ENCODE measurements around the gene MRLN.
"Not testable (repeated sequence)": the region's sequence is repeated elsewhere in the genome, so short reads cannot be mapped to it uniquely, and the experiment has no call there.

MRLN gene

DNA sequence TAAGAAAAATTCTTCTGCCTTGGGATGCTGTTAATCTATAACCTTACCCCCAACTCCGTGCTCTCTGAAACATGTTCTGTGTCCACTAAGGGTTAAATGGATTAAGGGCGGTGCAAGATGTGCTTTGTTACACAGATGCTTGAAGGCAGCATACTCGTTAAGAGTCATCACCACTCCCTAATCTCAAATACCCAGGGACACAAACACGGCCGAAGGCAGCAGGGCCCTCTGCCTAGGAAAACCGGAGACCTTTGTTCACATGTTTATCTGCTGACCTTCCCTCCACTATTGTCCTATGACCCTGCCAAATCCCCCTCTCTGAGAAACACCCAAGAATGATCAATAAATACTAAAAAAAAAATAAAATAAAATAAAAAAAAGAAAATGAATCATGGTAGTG lies 8.5 kb downstream of the MRLN start:
- DNase-seq = not testable (repeated sequence)

DNA sequence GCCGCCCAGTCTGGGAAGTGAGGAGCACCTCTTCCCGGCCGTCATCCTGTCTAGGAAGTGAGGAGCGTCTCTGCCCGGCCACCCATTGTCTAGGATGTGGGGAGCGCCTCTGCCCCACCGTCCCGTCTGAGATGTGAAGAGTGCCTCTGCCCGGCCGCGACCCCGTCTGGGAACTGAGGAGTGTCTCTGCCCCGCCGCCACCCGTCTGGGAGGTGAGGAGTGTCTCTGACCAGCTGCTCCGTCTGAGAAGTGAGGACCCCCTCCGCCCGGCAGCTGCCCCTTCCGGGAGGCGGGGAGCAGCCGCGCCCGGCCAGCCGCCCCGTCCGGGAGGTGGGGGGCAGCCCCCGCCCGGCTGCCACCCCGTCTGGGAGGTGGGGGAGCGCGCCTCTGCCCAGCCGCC lies 9.1 kb downstream of the MRLN start:
- not testable (repeated sequence) for DNase-seq

DNA sequence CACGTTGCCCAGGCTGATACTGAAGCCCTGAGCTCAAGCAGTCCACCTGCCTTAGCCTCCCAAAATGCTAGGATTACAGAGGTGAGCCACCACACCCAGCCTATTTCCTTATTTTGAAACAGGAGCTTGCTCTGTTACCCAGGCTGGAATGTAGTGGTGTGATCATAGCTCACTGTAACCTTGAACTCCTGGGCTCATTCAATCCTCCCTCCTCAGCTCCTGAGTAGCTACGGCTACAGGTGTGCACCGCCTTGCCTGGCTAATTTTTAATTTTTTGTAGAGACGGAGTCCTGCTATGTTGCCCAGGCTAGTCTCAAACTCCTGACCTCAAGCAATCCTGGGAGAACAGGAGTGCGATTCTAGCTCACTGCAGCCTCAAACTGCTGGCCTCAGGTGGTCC lies 11.7 kb downstream of the MRLN start:
- no peak for DNase-seq

DNA sequence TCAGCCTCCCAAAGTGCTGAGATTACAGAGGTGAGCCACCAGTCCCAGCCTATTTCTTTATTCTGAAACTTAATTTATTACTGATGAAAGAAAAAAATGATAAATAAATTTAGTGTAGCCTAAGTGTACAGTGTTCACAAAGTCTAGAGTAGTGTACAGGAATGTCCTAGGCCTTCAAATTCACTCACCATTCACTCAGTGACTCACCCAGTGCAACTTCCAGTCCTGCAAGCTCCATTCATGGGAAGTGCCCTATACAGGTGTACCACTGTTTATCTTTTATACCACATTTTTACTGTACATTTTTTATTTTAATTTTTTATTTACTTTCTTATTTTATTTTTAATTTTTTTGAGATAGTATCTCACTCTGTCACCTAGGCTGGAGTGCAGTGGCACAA lies 12.2 kb downstream of the MRLN start:
- no peak for DNase-seq

DNA sequence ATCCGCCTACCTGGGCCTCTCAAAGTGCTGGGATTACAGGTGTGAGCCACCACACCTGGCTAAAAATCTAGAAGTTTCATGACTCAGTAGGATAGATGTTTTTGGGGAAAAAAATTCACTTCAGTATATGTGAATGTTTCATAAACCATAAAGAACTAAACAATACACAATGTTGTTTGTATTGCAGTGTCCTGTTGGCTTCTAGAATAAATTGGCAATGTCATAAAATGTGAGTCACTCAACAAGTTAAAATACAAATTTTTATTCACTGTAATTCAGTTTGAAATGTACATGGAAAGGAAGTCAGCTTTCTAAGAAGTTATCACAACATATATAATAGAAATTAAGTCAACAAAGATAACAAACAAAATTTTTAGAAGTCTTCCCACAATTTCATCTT lies 16.5 kb downstream of the MRLN start:
- no peak for DNase-seq

DNA sequence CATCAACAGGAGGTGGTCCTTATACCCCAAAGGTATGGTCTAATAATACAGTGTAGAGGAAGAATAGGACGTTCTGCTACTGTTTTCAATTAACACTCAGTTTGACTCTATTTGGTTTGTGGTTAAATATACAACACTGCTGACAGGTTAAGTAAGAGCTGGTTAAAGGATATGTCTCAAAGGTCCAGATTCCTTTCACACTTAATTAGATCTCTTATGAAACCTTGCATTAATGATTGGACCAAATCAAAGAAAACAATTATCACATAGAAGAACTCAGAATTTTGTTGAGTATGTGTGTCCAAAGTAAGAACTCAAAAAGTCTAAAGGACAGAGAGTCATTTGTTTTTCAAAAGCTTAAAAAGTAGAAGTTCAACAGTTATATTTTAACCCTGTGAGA lies 18.0 kb downstream of the MRLN start:
- no peak for DNase-seq

DNA sequence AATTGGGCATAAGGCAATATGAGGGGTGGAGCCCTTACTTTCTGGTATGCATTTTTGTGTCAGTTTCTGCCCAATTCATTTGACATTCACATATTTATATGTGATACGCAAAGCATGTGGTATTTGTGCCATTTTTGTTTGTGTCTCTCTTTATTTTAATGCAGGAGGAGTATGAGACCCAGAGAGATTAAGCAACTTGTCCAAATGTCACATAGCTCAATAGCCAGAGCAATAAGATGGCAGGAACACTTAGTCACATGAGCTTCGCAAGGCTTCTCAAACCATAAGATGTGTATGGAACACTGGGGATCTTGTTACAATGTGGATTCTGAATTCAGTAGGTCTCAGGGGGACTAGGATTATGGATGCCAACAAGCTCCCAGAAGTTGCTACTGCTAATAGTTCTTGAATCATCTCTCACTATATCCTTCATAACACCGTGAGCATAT lies 19.2 kb downstream of the MRLN start:
- DNase-seq = no peak

DNA sequence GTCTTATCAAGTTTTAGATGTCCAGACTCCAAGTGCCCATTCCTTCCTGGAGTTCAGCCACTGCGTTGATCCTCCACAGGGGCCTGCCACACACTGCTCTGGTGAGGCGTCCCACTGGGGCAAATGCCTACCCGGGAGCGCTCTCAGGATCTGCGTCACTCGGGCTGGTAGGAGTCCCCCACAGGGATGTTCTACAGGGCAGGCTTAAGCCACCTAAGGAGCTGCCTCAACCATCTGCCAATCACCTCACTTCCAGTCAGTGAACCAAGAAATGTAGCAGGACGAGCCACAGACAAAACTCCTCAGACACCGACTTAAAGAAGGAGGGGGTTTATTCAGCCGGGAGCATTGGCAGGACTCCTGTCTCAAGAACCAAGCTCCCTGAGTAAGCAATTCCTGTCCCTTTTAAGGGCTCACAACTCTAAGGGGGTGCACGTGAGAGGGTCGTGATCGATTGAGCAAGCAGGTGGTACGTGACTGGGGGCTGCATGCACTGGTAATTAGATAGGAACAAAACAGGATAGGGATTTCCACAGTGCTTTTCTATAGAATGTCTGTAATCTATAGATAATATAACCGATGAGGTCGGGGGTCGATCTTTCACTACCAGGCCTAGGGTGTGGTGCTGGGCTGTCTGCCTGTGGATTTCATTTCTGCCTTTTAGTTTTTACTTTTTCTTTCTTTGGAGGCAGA lies 19.8 kb downstream of the MRLN start:
- DNase-seq = not testable (repeated sequence)

DNA sequence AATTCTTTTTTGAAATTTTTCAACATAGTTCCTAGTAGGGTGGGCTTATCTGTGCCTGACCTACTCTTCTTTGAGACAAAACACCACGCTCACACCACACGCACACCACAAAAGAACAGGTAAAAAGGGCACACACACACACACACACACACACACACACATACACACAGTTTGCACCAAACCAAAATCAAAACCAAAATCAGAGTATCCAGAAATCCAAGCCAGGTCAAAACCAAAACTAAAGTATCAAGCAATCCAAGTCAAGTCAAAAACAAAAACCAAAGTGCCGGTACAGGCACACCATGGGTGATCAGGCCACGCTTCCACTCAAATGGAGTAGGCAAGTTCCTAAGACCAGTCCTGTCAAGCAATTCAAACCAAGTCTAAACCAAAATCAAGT lies 20.4 kb downstream of the MRLN start:
- not testable (repeated sequence) for DNase-seq

DNA sequence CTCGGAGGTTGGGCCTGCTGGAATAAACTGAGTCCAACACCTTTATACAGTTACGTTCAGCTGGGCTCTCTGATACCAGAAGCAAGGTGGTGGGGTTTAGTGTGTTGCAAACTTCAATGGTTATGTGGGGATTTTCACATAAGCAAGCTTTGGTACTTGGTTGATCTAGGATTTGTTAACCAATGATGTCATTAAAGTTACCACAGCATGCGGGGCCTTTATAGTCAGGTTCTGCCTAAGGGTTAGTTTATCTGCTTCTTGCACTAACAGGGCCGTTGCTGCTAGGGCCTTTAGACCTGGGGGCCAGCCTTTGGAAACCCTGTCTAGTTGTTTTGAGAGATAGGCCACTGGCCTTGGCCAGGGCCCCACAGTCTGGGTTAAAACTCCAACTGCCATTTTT lies 24.1 kb downstream of the MRLN start:
- not testable (repeated sequence) for DNase-seq

DNA sequence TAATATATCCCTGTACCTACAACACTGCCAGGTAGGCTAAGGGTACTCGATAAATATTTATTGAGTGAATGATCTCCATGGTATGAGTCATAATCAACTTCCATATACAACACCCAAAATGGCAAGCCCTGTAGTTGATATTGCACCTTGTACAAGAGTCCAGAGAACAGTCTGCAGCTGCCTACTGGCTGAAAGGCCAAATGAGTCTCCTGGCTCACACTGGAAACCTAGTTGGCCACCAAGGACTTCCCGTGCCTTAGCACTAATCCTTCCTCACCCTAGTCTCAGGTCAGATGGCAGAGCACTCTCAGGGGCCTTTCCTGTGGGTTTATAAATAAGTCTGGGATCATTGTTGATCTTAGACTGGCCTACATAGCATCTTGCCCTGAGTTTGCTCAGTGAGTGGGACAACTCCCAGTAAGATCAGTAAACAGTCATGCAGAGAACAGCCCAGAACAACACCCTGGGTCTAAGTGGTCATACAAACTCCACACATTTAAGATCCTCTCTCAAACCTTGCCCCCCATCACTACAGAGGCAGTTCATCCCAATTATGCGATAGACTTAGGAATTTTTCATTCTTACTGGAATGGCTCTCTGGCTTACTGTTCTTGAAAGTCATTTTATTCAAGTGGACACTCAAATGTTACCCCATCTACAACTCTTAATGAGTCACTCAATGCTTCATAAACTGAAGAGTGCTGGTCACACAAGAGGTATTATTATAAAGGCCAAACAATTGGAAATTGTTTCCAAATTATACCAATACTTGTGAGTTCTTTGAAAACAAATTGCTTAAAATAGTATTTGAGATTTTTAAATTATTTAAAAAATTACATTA lies 28.9 kb downstream of the MRLN start:
- no peak for DNase-seq

DNA sequence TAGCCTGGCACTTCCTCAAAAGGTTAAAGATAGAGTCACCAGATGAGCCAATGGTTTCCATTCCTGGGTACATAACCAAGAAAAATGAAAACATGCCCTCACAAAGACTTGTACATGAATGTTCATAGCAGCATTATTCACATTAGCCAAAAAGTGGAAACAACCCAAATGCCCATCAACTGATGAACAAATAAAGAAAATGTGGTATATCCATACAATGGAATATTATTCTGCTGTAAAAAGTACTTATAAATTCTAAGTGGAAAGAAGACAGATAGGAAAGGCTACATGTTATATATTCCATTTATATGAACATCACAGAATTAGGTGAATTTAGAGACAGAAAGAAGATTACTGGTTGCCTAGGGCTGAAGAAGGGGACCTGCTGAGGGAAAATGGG lies 32.9 kb downstream of the MRLN start:
- no peak for DNase-seq

DNA sequence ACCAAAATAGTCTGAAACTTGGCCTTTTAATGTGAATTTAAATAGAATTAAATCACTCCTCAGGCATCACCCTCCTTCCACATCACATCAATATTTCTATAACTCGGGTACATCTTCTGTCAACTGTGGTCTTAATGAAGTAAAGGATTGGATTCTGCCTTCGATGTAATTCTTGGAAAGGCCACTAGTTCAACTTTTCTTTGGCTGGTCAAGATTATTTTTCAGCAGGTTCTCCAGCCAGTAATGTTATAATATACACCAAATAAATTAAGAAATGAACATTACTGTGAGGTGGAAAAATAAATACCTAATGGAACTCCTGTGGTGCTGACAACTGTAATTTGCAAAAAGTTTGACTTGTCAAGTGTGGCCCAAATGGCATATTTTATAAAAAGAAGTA lies 33.9 kb downstream of the MRLN start:
- DNase-seq = no peak

DNA sequence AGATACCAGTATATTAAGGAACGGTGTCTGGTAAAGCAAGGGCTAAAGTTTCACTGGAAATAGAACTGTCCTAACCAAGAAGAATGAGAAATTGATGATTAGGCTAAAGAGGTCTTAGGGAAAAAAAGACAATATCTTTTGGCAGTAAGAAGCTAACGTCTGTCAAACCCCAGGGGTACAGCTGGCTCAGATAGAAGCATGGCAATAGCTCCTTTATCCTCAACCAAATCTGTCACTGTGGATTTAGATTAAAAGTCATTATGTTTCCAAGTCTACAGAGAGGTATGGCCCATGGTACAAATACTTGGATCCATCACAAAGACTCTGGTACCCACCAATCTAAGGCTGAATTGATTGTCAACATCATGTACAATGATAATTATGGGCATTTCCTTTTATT lies 35.0 kb downstream of the MRLN start:
- no peak for DNase-seq

DNA sequence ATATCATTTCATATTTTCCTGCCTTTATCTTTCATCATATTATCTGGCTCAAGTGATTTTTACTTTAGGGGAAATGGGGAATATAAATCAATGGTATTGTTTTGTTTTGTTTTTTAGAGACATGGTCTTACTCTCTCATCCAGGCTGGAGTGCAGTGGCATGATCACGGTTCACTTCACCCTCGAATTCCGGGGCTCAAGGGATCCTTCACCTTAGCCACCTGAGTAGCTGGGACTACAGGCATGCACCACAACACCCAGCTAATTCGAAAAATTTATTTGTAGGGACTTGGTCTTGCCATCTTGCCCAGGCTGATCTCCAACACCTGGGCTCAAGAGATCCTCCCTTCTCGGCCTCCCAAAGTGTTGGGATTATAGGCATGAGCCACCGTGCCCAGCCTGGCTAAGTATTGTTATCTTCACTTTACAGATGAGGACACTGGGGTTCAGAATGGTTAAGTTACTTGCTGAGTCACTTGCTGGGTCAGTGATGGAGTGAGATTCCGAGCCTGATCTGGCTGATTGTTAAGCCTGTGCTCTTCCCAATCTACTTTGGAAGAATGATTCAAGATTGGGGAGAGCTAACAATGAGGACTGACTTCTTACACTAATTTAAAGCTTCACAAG lies 39.9 kb downstream of the MRLN start:
- DNase-seq = no peak

DNA sequence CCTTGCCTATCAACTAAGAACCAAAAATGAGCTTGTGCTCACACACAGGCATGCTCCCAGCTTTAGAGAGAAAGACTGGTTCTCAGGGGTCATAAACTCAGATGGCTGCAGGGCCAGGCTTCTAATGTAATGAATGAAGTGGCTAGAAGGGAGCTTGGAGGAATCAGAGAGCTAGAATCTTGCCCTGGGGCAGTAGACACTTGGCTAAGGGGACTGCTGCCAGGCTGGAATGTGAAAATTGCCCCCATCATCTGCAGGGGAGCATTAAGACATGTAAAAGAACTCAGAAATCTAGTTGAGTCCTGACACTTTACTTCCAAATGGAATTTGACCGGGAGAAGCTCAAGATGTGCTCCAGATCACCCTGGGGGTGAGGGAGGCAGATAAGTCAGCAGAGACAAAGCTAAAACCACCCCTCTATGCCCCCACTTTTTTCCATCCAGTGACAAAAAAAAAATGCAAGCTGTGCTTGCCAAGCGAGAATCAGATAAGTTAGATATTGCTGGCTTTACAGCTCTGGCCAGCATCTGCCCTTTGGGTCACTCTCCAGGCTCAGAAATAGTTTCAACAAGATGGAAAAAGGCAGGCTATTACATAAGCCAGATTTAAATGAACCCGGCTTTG lies 41.3 kb downstream of the MRLN start:
- no peak for DNase-seq

DNA sequence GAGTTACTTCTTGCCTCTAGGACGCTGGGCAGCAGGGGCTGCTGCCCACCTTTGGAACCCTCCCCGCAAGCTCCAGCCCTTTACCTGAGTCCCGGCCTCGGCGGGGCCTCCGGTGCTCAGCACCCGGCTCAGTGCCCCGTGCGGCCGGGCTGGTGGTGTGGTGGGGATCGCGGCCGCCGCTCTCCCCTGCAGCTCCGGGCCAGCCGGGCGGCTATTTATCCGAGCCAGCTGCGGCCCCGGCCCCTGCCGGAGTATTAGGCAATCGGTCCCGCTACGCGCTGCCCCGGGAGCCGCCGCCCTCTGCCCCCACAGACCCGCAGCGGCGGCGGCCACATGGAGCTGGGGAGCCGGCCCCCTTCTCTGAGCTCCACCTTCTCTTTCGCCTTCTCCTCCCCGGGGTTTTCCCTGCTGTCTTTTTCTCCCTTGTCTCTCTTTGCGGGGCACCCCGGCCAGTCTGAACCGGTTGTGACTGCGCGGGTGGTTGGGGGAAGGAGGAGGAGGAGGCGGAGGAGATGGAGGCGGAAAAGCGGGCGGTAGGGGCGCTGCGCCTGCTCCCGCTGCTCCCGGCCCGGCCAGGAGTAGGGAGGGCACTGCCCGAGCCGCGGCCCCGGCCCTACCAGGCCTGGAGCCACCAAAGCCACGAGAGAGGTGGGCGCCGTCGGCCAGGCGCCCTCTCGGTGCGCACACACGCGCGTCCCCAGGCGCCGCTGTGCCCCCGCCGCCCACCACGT lies 43.7 kb downstream of the MRLN start, which contains the start of gene SLC16A9:
Gene SLC16A9 (minus strand): TSS at position 456 of the 731 bp plus-strand sequence. CDS start 25,559 bp downstream, outside the sequence.
- DNase-seq = no peak

DNA sequence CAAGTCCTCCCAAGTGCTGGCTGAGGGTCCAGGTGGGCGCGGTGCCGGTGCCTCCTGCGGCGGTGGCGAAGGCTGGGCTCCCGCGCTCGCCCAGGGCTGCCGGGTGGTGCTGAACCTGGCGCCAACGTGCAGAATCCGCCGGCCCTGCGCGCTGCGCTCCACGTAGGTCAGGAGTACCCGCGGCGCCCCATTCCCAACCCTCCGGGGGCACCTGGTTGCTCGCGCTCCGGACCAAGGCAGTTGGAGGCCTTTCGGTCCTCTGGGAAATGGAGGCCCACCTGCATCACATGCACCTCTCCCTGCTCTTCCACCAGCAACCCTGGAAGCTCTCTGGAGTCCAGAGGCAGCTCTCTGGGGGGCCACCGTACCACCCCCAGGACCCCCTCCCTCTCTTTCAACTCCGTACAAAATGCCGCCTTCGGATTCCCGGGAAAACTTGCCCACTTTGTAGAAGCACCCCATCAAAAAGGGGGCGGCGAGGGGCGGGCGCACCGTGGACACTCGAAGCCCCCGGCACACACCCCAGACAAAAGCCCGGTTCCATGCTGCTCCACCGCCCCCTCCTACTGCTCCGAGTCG lies 44.4 kb downstream of the MRLN start:
- DNase-seq = no peak

DNA sequence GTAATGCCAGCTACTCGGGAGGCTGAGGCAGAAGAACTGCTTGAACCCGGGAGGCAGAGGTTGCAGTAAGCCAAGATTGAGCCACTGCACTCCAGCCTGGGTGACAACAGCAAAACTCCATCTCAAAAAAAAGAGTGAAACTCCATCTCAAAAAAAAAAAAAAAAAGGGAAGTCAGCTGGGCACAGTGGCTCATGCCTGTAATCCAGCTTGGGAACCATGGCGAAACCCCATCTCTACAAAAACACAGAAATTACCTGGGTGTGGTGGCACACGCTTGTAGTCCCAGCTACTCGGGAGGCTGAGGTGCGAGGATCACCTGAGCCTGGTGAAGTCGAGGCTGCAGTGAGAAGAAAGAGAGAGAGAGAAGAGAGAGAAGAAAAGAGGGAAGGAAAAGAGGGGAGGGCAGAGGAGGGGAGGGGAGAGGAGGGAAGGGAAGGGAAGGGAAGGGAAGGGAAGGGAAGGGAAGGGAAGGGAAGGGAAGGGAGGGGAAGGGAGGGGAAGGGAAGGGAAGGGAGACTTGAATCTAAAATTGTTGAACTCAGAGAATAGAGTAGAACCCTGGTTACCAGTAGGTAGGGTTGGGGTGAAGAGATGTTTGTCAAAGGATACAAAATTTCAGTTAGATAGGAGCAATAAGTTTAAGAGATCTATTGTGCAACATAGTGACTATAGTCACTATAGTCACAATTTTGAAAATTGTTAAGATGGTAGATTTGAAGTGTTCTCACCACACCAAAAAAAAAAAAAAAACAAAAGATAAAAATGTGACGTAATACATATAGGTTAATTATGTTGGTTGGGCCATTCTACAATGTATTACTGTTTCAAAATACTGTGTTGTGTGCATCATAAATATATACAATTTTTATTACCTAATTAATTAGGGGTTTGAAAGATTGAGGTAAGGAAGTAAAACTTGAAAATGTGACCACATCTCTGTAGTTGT lies 46.1 kb downstream of the MRLN start:
- no peak for DNase-seq

DNA sequence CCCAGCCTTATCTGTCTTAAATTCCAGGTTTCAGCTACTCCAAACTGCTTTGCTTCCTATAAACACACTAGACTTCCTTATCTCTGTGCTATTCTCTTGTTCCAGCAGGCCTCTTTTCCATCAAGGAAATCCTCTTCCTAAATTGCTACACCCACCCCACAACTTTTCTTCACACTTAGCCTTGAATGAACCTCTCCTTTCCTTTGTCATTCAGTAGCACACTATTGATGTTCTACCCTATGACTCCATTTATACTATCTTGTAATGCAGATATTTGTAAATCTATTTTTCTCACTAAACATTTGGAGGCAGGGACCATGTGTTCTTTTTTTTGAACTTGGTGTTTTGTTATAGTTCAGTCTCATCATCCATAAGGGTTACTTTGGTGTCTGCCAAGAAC lies 47.3 kb downstream of the MRLN start:
- DNase-seq = no peak

DNA sequence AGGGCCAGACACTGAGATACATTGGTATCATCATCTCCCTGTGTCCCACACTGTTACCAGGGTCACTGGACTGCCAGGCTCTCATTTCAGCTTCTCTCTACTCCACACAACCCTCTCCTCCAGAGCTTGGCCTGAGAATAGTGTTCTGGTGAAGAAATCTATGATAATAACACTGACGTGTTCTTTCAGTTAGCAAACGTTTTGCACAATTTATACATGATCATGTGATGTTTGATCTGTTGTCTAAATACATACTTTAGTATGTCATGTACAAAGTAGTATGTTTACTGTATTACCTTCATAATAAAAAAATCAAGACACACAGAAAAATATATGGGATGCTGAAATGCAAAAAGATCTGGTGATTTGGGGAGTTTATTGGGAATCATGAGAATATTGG lies 48.6 kb downstream of the MRLN start:
- no peak for DNase-seq

Measured in activated CD4-positive, alpha-beta T cell treated with anti-CD3 and anti-CD28 coated beads for 1 hour (primary cell).